A549 (cell line): ENCODE results near the gene ILDR1. TPM values are rescaled to one million over a fixed set of nuclear protein-coding genes. Genes with fewer than 3 reads are reported as not detected.

Experiments used
- ATAC-seq, 2 experiments: fragments of 200-7000 bp in 1 of 2; fragments of >200 bp in 1 of 2; cut with Nextera tagmentation in 1 of 2; cut with Tn5 transposase in 1 of 2; 3 replicates each; pipeline versions ENCODE4 v1.8.0 to v1.9.1; 2018 to 2020; ENCODE audit warnings: mild to moderate bottlenecking in 1 of 2, moderate library complexity in 1 of 2
- CTCF ChIA-PET: fragments of 300-600 bp; sonication (Branson Sonifier 250); formaldehyde crosslinking; extraction: SDS; loops from one replicate; lab custom pipeline; 2021; ENCODE audit warnings: antibody characterized with exemption, inconsistent platforms; lab: Yijun Ruan, JAX
- POLR2A ChIA-PET: fragments of 350-600 bp; formaldehyde crosslinking; extraction: SDS; loops from one replicate; lab custom pipeline; 2021; ENCODE audit warnings: antibody characterized with exemption, inconsistent platforms; lab: Yijun Ruan, JAX
- DNase-seq, 2 experiments: peaks; one replicate each; pipeline versions ENCODE4 v3.0.0 to v3.0.0-alpha.2; 2011 to 2016; ENCODE audit warnings: low read depth in 1 of 2, low spot score in 1 of 2
- FAIRE-seq: peaks from 2 replicates; lab custom pipeline; 2011; peaks lifted over from hg19 to GRCh38; lab: Jason Lieb, UNC
- H3K27ac ChIP-seq, 2 experiments: fragments of >200 bp; sonication (Bioruptor Twin); formaldehyde crosslinking; 3 replicates each; pipeline ENCODE4 v1.5.1; 2016 to 2017
- H3K4me1 ChIP-seq: fragments of >200 bp; sonication (Bioruptor Twin); formaldehyde crosslinking; 3 replicates; pipeline ENCODE4 v1.6.1; 2016
- H3K4me2 ChIP-seq: fragments of >200 bp; sonication (Bioruptor Twin); formaldehyde crosslinking; 3 replicates; pipeline ENCODE4 v1.6.1; 2016
- H3K4me3 ChIP-seq: fragments of >200 bp; sonication (Bioruptor Twin); formaldehyde crosslinking; 3 replicates; pipeline ENCODE4 v1.5.1; 2016
- H3K9me3 ChIP-seq: fragments of >200 bp; sonication (Bioruptor Twin); formaldehyde crosslinking; 3 replicates; pipeline ENCODE4 v1.6.1; 2016
- BHLHE40 ChIP-seq: IDR thresholded peaks from 2 replicates; pipeline ENCODE4 v1.6.1; 2012; ENCODE audit warnings: low read depth, low read length, inconsistent platforms
- CBX2 ChIP-seq: fragments of 200-600 bp; sonication (generic); IDR thresholded peaks from 2 replicates; pipeline ENCODE4 v1.6.1; 2016; ENCODE audit warnings: low read depth, mild to moderate bottlenecking, borderline replicate concordance
- CHD2 ChIP-seq: fragments of 150-350 bp; IDR thresholded peaks from 2 replicates; pipeline ENCODE4 v1.6.1; 2014; ENCODE audit warnings: low read length; ENCODE audit not compliant: partially characterized antibody
- CHD4 ChIP-seq: fragments of 200-600 bp; sonication (generic); IDR thresholded peaks from 2 replicates; pipeline ENCODE4 v1.6.1; 2016; ENCODE audit warnings: antibody characterized with exemption, mild to moderate bottlenecking, borderline replicate concordance
- E2F6 ChIP-seq: IDR thresholded peaks from 2 replicates; pipeline ENCODE4 v1.6.1; 2012; ENCODE audit warnings: low read depth, borderline replicate concordance
- FOSB ChIP-seq: fragments of 250-450 bp; sonication (Bioruptor Pico); IDR thresholded peaks from 2 replicates; pipeline ENCODE4 v1.5.0; 2020; ENCODE audit warnings: mild to moderate bottlenecking, moderate library complexity
- HOXA7 ChIP-seq: fragments of 250-450 bp; sonication (Bioruptor Pico); IDR thresholded peaks from 2 replicates; pipeline ENCODE4 v1.5.0; 2020; ENCODE audit warnings: mild to moderate bottlenecking, moderate library complexity
- HOXB13 ChIP-seq: fragments of 250-450 bp; sonication (Bioruptor Pico); IDR thresholded peaks from 2 replicates; pipeline ENCODE4 v1.5.0; 2020; ENCODE audit warnings: low read depth, mild to moderate bottlenecking, moderate library complexity
- JUNB ChIP-seq: fragments of >200 bp; sonication (Bioruptor Twin); formaldehyde crosslinking; IDR thresholded peaks from 2 replicates; pipeline ENCODE4 v1.6.1; 2016
- KDM5A ChIP-seq: fragments of 200-600 bp; sonication (generic); IDR thresholded peaks from 2 replicates; pipeline ENCODE4 v1.6.1; 2016; ENCODE audit warnings: antibody characterized with exemption, mild to moderate bottlenecking
- MAFK ChIP-seq: fragments of 450-650 bp; IDR thresholded peaks from 2 replicates; pipeline ENCODE4 v1.6.1; 2014; ENCODE audit not compliant: partially characterized antibody
- PHF8 ChIP-seq: fragments of 200-600 bp; sonication (generic); IDR thresholded peaks from 2 replicates; pipeline ENCODE4 v1.6.1; 2016; ENCODE audit warnings: low read depth, mild to moderate bottlenecking, antibody characterized with exemption, moderate library complexity, borderline replicate concordance
- POLR2A ChIP-seq: IDR thresholded peaks from 2 replicates; pipeline ENCODE4 v1.6.1; 2012; ENCODE audit warnings: mild to moderate bottlenecking, low read length
- RFX5 ChIP-seq: fragments of 450-650 bp; IDR thresholded peaks from 2 replicates; pipeline ENCODE4 v1.7.1; 2014; ENCODE audit warnings: antibody characterized with exemption, mild to moderate bottlenecking, moderate library complexity
- SMC3 ChIP-seq: fragments of >200 bp; sonication (Bioruptor Twin); formaldehyde crosslinking; IDR thresholded peaks from 3 replicates; pipeline ENCODE4 v1.6.1; 2018; ENCODE audit warnings: inconsistent platforms
- SREBF2 ChIP-seq: fragments of 450-650 bp; IDR thresholded peaks from 2 replicates; pipeline ENCODE4 v1.6.1; 2014; ENCODE audit warnings: mild to moderate bottlenecking, moderate library complexity
- TP53 ChIP-seq: fragments of 250-450 bp; sonication (Bioruptor Pico); IDR thresholded peaks from 2 replicates; pipeline ENCODE4 v1.5.0; 2021; ENCODE audit warnings: mild to moderate bottlenecking, moderate library complexity
- ZC3H11A ChIP-seq: fragments of 450-650 bp; IDR thresholded peaks from 2 replicates; pipeline ENCODE4 v1.6.1; 2014; ENCODE audit warnings: antibody characterized with exemption, mild to moderate bottlenecking
- ZSCAN20 ChIP-seq: fragments of 250-450 bp; sonication (Bioruptor Pico); IDR thresholded peaks from 2 replicates; pipeline ENCODE4 v1.8.0; 2022; ENCODE audit warnings: mild to moderate bottlenecking, moderate library complexity
- WGBS: methylation state at CpG from one replicate; pipeline ENCODE4 v1.1.6; 2017; ENCODE audit errors: missing lambda C conversion rate; 5-methylcytosine and 5-hydroxymethylcytosine counted together
- polyA plus RNA-seq, 4 experiments: library from polyadenylated mRNA; depleted of rRNA in 3 of 4; stranded (reverse); fragments of >200 nt; fragmentation: RNase III in 1 of 4; extraction: RNeasy Plus Mini Kit Qiagen cat#74134 plus additional on column Dnase treatment in 1 of 4; gene quantifications; 2 replicates in 3 of 4; 3 replicates in 1 of 4; pipeline ENCODE4 v1.2.3, GENCODE V29; 2011 to 2017
- TF ChIP-seq, protein P1 (sequence below): fragments of >200 bp; sonication (Bioruptor Twin); formaldehyde crosslinking; IDR thresholded peaks from 2 replicates; pipeline ENCODE4 v1.6.1; 2016
- TF ChIP-seq, protein P2 (sequence below): fragments of >200 bp; sonication (Bioruptor Twin); formaldehyde crosslinking; IDR thresholded peaks from 3 replicates; pipeline ENCODE4 v1.5.1; 2016
- TF ChIP-seq, protein P3 (sequence below): fragments of 250-450 bp; sonication (Bioruptor Pico); IDR thresholded peaks from 2 replicates; pipeline ENCODE4 v1.5.0; 2021; ENCODE audit warnings: mild to moderate bottlenecking, moderate library complexity, borderline replicate concordance

ILDR1 gene
- polyA plus RNA-seq, 2 of the 4 experiments (the other 2 are of a cell fraction), result not detected

DNA sequence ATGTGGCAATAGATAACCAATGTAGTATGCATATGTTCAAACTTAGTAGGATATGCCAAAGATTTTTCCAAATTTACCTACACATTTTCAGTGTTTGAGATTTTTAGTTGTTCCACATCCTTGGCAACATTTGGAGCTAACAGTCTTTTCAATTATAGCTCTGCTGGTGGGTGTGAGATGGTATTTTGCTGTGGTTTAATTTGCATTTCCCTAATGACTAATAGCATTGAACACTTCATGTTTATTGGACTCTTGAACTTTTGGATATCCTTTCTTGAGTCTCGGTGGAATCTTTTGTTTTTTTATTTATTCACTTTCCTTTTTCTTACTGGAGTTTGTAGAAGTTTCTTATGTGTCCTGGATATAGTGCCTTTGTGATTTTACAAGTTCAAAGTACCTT lies 11.0 kb upstream of the ILDR1 start:
- H3K27ac ChIP-seq, result no peak overlapping the region
- no peak overlapping the region for H3K4me3 ChIP-seq
- no peak for TF ChIP-seq SMC3
- H3K4me1 ChIP-seq, result no peaks in the 10 kb centered on the region
- ChIA-PET CTCF (interaction anchor here (1.5 kb wide), 1 partner anchor 15 kb away, joined by 3 read pairs; no protein-coding TSS in a partner anchor), POLR2A (no interaction called here)
- FAIRE-seq (no peak), DNase-seq (no peak), ATAC-seq (no peak)
- WGBS, result 0% methylated on average over 1 of the region's 1 CpG
- peaks cover 8% of the 10 kb centered on the region; the same call in 1 of the 3 replicates for H3K9me3 ChIP-seq
- no peak overlapping the region for H3K4me2 ChIP-seq

DNA sequence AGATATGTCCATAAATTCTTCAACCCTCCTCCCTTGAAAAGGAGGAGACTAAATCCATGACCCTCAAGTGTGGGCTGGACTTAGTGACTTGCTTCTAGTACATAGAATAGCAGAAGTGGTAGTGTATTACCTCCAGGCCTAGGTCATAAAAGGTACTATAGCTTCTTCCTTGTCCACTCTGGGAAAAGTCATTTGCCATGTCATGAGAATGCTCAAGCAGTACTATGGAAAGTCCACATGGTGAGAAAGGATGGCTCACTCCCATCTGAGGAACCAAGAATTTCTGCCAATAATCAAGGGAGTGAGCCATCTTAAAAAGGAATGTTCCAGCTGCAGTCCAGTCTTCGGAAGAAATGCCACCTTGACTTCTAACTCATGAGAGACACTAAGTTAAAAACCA lies 10.5 kb upstream of the ILDR1 start:
- FAIRE-seq, result no peak
- ATAC-seq, result no peak
- DNase-seq, result no peak
- Histone ChIP-seq H3K4me1 (no peaks in the 10 kb centered on the region), H3K27ac (no peak overlapping the region), H3K4me3 (no peak overlapping the region), H3K9me3 (peaks cover 5% of the 10 kb centered on the region; the same call in 1 of the 3 replicates), H3K4me2 (no peak overlapping the region)
- ChIA-PET CTCF (interaction anchor here (1.5 kb wide), 1 partner anchor 16 kb away, joined by 3 read pairs; no protein-coding TSS in a partner anchor), POLR2A (no interaction called here)
- TF ChIP-seq ZSCAN20, result no peak
- TF ChIP-seq, protein P1, sequence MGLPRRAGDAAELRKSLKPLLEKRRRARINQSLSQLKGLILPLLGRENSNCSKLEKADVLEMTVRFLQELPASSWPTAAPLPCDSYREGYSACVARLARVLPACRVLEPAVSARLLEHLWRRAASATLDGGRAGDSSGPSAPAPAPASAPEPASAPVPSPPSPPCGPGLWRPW, result no peak
- no peak for TF ChIP-seq HOXB13 (CRISPR knock-in tag)
- TF ChIP-seq POLR2A, result no peak
- TF ChIP-seq CHD4, result no peak
- TF ChIP-seq SMC3, result no peak
- TF ChIP-seq JUNB, result no peak
- no peak for TF ChIP-seq PHF8
- TF ChIP-seq BHLHE40, result no peak
- TF ChIP-seq HOXA7 (CRISPR knock-in tag), result no peak
- TF ChIP-seq E2F6, result no peak
- TF ChIP-seq, protein P2, sequence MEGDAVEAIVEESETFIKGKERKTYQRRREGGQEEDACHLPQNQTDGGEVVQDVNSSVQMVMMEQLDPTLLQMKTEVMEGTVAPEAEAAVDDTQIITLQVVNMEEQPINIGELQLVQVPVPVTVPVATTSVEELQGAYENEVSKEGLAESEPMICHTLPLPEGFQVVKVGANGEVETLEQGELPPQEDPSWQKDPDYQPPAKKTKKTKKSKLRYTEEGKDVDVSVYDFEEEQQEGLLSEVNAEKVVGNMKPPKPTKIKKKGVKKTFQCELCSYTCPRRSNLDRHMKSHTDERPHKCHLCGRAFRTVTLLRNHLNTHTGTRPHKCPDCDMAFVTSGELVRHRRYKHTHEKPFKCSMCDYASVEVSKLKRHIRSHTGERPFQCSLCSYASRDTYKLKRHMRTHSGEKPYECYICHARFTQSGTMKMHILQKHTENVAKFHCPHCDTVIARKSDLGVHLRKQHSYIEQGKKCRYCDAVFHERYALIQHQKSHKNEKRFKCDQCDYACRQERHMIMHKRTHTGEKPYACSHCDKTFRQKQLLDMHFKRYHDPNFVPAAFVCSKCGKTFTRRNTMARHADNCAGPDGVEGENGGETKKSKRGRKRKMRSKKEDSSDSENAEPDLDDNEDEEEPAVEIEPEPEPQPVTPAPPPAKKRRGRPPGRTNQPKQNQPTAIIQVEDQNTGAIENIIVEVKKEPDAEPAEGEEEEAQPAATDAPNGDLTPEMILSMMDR, result no peak
- WGBS, result 6% methylated on average over 1 of the region's 1 CpG

DNA sequence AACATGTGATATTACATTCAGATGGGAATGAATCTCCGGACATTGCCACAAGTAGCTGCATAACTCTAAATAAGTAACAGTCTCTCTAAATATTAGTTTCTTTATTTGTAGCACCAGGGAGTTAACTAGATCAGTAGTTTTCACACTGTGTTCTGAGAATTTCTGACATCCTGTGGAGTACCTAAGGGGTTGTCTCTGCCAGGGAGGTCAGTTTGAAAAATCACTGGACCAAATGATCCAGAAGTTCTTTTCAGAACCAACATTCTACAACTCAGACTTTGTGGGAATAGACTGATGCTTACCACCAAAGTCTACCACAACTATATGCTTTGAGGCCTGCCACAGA lies 9.0 kb upstream of the ILDR1 start:
- no peak for ATAC-seq
- WGBS, result 62% methylated on average over 1 of the region's 1 CpG
- no peak for TF ChIP-seq TP53 (CRISPR knock-in tag)
- ChIA-PET CTCF (no interaction called here), POLR2A (no interaction called here)
- no peak overlapping the region for H3K27ac ChIP-seq
- FAIRE-seq, result no peak
- H3K4me1 ChIP-seq, result no peaks in the 10 kb centered on the region
- no peak for DNase-seq
- H3K9me3 ChIP-seq, result no peaks in the 10 kb centered on the region
- H3K4me3 ChIP-seq, result no peak overlapping the region
- no peak overlapping the region for H3K4me2 ChIP-seq

- WGBS, result 33% methylated on average over 3 of the region's 3 CpGs
- Histone ChIP-seq H3K9me3 (no peaks in the 10 kb centered on the region), H3K4me3 (no peak overlapping the region), H3K27ac (no peak overlapping the region)
- CTCF ChIA-PET, result no interaction called here
- FAIRE-seq, result no peak
- TF ChIP-seq HOXA7 (CRISPR knock-in tag) (no peak), FOSB (no peak), CBX2 (no peak), CHD2 (no peak), MAFK (no peak), RFX5 (no peak), SMC3 (no peak), ZC3H11A (no peak), KDM5A (no peak), SREBF2 (no peak)
- TF ChIP-seq, protein P1, result no peak
- TF ChIP-seq, protein P3, sequence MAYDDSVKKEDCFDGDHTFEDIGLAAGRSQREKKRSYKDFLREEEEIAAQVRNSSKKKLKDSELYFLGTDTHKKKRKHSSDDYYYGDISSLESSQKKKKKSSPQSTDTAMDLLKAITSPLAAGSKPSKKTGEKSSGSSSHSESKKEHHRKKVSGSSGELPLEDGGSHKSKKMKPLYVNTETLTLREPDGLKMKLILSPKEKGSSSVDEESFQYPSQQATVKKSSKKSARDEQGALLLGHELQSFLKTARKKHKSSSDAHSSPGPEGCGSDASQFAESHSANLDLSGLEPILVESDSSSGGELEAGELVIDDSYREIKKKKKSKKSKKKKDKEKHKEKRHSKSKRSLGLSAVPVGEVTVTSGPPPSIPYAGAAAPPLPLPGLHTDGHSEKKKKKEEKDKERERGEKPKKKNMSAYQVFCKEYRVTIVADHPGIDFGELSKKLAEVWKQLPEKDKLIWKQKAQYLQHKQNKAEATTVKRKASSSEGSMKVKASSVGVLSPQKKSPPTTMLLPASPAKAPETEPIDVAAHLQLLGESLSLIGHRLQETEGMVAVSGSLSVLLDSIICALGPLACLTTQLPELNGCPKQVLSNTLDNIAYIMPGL (CRISPR knock-in tag), result no peak
- TF ChIP-seq, all 56 proteins: peak for 0
- Histone ChIP-seq H3K4me2 (no peak overlapping the region), H3K4me1 (no peaks in the 10 kb centered on the region)
- DNase-seq (no peak), ATAC-seq (no peak; a peak in 1 of 6 replicates)
- POLR2A ChIA-PET, result no interaction called here
Observed at GRCh38 chr3:122030381-122031122, 8.5 kb upstream of the ILDR1 start.
